HTERT RPE-1 (cell line): ENCODE measurements around the gene FCHO2.

Experiments used
- in situ Hi-C: fragments of 300-500 bp; cut with MboI; formaldehyde crosslinking; loops from 4 replicates; pipeline ENCODE4 v1.14.3; 2020; ENCODE audit warnings: low sequenced_read_pairs

FCHO2 gene

DNA sequence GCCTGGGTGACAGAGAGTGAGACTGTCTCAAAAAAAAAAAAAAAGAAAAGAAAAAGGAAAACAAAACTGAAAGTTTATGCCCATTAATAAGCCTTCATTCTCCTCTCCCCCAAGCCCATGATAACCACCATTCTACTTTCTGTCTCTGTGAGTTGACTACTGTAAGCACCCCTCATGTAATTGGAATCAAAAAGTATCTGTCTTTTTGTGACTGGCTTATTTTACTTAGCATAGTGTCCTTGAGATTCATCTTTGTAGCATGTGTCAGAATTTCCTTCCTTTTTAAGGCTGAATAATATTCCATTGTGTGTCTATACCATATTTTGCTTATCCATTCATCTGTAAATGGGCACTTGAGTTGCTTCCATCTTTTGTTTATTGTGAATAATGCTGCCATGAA, 150.5 kb downstream of the FCHO2 start:
- in situ Hi-C loops = no loop called here

DNA sequence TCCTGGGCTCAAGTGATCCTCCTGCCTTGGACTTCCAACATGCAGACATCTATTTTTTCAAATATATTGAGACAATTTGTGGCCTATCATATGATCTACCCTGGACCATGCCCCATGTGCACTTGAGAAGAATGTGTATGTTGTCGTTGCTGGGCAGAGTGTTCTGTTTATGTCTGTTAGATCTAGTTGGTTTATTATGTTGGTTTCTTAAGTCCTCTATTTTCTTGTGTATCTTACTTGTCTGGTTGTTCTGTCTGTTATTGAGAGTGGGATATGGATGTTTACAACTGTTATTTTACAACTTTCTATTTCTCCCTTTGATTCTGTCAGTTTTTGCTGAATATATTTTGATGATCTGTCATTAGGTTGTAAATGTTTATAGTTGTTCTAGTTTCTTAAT, 154.3 kb downstream of the FCHO2 start:
- in situ Hi-C loops = no loop called here

DNA sequence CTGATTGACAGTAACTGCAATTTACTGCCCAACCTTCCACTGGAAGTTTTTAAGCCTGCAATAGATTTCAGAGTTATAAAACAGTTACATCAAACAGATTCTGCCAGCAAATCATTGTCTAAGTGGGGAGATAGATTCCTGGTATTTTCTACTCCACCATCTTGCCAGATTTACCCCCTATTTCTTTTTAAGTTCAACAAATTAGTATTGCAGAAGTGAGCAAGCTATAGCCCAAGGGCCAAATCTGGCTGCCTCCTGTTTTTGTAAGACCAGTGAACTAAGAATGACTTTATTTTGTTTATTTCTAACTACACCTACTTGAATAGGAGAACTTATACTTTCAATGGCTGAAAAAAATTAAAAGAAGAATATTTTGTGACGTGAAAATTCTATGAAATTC, 155.7 kb downstream of the FCHO2 start:
- in situ Hi-C loops = no loop called here

GRCh38 chr5:73112359-73112758, 156.5 kb downstream of the FCHO2 start:
- in situ Hi-C loops = no loop called here

DNA sequence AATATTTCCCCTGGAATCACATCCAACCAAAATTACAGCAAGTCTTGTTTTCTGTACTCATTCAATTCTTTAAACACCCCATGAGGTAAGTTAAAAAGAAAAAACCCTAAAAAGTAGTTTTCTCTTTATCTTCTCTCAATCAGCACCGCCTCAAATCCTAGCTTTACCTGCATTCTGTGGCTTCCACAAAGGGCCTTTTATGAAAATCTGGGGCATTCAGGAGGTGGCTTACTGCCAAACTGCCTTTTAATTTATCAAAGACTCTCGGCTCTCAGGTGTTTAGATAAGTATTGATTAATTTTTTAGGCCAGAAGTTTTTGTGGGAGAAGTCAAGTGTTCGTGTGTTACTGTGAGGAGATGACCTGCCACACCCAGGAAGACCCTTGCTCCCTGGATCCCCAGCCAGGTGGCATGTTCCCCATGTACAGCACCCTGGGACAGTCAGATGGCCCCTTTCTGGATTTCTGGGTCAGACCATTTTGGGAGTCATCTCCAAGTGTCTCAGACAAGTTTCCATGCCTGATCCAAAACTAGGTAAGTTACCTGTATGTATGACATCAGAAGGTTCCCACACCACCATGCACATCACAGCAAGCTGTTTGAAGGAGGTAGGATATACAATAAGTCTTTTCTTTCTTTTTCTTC, 158.3 kb downstream of the FCHO2 start:
- in situ Hi-C loops = no loop called here

DNA sequence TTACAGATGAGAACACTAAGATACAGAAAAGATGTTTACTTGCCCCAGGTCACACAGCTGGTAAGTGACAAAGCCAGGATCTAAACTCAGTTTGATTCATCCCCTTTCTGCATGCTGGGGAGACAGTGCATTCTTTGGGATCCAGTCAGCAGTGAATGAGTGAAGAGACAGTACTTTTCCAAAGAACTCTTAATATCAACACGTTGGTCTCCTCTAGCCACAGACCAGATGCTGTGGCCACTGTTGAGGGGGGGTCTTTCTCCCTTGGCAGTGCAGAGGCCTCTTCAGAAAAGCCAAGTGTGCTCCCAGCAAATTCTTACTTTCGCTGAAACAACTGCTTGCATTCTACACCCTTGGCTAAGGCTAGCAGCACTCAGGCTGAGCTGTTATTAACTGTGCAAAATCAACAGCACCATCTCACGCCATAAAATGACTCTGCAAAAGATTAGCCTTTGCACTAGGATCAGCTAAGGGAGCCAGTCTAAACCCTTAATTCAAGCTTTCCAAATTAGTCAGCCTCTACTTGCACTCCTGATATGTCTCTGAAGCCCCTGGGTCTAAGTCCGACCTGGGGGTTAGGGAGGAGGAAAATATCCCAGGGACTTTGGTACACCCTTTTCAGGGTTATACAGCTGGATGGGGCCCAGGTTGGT, 159.7 kb downstream of the FCHO2 start:
- in situ Hi-C loops = no loop called here

DNA sequence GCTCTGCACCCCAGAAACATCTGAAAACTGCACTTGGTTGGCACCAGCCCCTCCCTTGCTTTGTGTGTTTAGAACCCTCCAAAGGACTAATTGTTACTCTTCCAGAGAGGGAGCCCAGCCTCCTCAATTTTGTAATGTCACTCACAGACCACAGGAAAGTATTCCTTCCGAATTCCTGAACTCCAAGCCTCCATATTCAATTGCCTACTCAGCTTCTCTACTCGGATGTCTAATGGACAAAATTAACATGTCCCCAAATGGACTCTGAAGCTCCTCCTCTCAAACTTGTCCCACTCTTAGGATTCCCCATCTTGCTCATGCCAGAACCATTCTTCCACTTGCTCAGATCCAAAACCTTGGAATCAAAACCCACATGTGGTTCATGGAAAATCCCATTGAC, 160.7 kb downstream of the FCHO2 start:
- in situ Hi-C loops = no loop called here

DNA sequence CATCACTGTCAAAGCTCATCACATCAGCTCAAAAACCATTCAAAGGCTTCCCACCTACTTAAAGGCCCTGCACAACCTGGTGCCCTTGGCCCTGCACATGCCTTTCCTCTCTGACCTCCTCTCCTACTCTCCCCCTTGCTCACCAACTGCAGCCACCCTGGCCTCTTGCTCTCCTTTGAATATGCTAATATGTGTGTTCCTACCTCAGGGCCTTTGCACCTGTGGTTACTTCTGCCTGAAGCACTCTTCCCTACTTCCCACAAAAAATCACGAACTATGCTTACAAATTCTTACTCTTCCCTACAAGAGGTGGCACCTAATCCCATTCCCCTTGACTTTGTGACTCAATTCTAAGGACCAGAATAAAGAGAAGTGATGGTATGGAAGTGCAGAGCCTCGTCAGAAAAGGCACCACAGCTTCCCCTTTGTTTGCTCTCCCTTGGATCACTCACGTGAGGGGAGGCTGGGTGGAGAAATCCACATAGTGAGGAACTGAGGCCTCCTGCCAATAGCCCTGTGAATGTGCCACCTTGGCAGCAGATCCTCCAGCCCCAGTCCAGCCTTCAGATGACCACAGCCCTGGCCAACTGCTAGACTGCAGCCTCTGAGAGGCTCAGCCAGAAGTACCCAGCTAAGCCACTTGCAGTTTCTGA, 161.4 kb downstream of the FCHO2 start:
- in situ Hi-C loops = no loop called here

DNA sequence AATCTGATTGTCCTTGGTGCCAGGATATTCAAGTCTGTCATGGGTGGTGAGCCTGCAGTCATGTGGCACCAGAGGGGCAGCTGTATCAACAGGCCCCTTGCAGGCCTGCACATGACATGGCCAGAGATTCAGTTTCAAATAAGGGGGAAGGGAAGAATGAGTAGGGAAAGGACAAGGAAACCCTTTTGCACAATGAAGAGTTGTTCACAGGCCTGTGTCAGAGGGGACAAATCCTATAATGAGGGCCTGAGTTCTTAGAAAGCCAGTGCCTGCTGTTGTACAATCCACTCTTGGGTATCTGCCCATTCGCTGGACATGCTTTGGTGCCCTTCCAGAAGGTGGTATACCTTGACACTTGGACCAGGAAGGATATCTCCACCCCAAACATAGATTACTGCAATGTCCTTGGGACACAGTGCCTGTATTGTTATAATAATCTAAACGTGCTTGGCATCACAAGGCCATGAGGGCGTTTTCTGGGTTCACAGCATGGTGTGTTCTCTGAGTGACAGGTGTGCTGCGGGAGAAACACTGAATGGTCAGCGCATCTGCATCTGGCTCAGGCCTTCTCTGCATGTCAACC, 162.6 kb downstream of the FCHO2 start:
- in situ Hi-C loops = no loop called here

- in situ Hi-C loops = no loop called here
Observed at GRCh38 chr5:73119451-73120157, 163.8 kb downstream of the FCHO2 start.

- in situ Hi-C loops = no loop called here
Observed at GRCh38 chr5:73120222-73121118, 164.6 kb downstream of the FCHO2 start, which contains the start of gene TMEM171. Gene TMEM171, plus strand, starts transcription at chr5:73120575. Its CDS starts 2,799 bp downstream, at chr5:73123374.

GRCh38 chr5:73121119-73121463, 165.2 kb downstream of the FCHO2 start:
- in situ Hi-C loops = no loop called here

DNA sequence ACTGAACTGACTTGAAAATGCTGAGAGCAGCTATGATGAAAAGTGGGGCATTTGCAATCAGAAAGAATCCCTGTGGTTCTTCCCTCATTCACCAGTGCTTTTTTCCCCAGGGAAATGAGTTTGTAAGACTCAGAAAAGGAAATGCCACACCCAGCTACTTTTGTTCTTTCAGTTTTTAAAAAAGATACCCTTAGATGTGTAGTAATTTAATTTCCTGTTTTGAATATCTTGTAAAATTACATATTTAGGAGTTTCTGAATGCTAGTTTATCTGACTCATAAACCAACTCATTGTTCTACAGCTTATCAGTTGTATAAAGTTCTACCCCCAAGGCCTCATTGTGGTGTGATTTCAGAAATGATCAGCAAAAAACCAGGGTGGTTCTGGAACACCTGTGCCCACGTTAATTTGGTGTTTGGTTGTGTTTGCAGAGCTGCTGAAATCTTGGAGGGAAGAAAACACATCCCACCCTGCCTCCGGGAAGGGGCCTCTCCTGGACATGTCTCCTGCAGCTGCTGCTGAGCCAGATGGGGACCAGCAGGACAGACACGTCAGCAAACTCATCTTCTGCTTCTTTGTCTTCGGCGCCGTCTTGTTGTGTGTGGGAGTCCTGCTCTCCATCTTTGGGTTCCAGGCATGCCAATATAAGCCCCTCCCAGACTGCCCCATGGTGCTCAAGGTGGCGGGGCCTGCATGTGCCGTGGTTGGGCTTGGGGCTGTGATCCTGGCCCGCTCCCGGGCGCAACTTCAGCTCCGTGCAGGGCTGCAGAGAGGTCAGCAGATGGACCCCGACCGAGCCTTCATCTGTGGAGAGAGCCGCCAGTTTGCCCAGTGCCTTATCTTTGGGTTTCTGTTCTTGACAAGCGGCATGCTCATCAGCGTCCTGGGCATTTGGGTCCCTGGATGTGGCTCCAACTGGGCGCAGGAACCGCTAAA, 167.3 kb downstream of the FCHO2 start:
- in situ Hi-C loops = no loop called here

DNA sequence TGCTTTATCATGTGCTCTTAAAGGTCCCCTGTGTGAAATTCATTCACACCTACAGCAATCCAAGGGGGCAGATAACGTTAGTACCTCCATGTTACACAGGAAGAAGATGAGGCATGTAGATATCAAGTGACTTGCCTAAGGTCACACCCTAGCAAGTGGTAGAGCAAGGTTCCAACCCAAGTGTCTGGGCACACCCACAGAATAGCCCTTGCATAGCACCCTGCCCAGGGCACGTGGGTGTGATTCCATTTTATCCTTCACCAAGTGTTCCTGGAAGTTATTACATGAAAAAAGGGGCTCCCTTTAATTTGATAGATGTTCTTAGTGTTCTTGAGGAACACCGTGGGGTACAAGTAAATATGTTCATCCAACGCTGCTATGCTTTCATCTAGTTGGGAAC, 169.4 kb downstream of the FCHO2 start:
- in situ Hi-C loops = no loop called here

DNA sequence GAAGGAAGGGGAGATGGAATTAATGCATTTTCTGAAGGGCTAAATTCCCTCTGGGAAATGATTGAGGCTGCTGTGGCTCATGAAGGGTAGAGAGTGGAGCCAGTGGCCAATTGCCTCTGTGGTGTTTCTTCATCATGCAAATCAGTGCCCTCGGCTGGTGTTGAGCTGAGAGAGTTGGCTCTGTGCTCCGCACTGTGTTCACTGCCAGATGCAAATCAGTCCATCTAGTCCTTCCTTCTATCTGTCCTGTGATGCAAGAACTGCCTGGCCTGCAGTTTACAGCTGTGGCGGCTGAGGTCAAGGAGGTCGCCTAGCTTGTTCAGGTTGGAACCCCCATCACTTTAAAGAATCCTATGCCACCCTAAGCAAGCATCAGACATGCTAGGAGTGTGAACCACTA, 170.5 kb downstream of the FCHO2 start:
- in situ Hi-C loops = no loop called here

DNA sequence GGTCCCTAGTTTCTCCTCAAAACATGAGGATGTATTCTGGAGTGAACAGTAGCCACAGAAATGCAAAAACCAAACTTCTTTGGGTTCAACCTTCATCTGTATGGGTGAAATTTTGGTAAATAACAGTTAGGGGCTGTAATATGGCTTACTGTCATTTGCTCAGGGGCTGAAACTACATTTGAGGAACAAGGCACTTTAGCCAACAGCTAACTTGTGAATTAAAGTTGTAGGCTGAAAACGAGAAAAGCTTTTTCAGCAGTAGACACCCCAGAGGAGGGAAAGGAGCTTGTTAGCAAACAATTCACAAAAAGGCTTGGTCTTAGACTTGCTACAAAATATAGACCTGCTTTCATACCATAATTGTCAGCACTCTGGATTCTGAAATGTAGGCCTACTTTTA, 171.1 kb downstream of the FCHO2 start:
- in situ Hi-C loops = no loop called here

DNA sequence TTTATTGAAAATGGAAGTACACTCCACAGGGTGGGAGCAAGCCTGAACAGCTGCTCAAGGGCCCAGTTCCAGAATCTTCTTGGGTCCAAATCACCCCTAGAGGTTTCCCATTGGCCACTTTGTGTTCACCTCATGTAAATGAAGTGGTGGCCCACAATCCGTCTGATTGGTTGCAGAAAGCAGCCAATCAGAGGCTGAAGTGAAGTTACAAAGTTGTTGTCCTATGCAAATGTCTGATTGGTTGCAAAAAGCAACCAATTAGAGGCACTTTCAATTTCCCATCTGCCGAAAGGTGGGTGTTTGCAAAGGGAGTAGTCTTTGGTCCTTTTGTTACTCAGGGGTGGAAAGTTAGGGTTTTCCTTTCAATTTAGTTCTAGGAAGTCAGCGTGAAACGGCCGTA, 173.3 kb downstream of the FCHO2 start:
- in situ Hi-C loops = no loop called here

DNA sequence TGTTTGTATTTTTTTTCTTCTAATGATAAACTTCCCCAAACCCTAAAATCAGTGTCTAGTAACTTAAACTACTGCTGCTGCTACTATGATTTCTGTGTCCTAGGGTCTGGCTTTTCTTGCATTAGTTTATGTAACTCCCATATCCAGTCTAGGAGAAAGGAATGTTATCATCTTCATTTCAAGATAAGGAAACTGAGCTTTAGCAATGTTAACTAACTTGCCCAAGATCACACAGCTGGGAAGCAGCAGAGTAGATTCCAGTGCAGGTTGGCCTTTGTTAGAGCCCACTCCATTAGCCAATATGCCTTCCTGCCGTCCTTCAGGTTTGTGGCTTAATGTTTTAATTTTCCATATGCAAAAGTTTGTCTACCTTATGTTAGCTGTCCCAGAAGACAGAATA, 175.0 kb downstream of the FCHO2 start:
- in situ Hi-C loops = no loop called here

DNA sequence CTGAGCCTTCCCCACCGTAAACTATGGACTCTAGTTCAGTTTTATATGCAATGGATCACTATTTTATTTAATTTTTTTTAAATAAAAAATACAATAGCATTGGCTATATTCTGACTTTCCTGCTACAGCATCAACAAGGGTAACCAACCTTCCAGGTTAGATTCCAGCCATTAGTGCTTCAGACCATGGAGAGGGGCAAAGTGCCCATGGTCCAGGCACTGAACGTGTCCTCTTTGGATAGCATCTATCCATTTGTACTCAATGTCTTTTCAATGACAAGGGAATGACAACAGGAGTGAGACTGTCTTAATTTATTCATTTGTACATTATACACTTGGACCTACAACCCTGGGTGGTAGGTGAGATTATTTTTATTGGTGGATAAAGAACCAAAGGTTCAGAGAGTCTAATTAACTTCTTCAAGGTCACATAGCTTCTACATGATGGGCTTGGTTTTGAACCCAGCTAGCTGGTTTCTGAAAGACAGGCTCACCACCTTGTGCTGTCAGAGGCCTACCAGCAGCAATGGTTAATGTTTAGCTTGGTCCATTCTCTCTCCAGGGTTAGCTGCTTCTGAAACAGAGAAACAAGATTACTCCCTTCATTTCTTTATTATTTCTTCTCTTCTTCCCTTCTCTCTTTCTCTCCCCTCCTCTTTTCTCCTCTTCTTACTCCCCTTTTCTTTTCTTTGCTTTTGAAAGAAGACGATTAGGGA, 176.0 kb downstream of the FCHO2 start:
- in situ Hi-C loops = no loop called here
